Liver (tissue), 9 donors: ENCODE data around the gene TNNT3. TPM values are rescaled to one million over a fixed set of nuclear protein-coding genes. Genes with fewer than 3 reads are reported as not detected.

ENCODE experiments used
- DNase-seq: peaks from one replicate; pipeline ENCODE4 v3.0.0-alpha.2; 2017; ENCODE audit warnings: low spot score
- H3K27ac ChIP-seq, 2 donors: one replicate each; pipeline ENCODE4 v1.7.0; 2013; ENCODE audit warnings: inconsistent platforms in 2 of 2, low read length in 2 of 2, control low read depth in 1 of 2, low read depth in 1 of 2, mild to moderate bottlenecking in 1 of 2
- H3K27me3 ChIP-seq, 4 donors: one replicate each; pipeline versions ENCODE4 v1.6.1 to v1.7.0; 2013; ENCODE audit warnings: low read length in 3 of 4, inconsistent platforms in 1 of 4, mild to moderate bottlenecking in 1 of 4, moderate library complexity in 1 of 4; ENCODE audit not compliant: control insufficient read depth in 4 of 4, insufficient read depth in 4 of 4
- H3K36me3 ChIP-seq, 4 donors: one replicate each; pipeline versions ENCODE4 v1.6.1 to v1.7.0; 2013; ENCODE audit warnings: low read length in 3 of 4, mild to moderate bottlenecking in 3 of 4, low read depth in 1 of 4, moderate library complexity in 1 of 4; ENCODE audit not compliant: control insufficient read depth in 4 of 4, insufficient read depth in 3 of 4
- H3K4me1 ChIP-seq, 4 donors: one replicate each; pipeline versions ENCODE4 v1.6.1 to v1.7.0; 2013; ENCODE audit warnings: low read length in 3 of 4, mild to moderate bottlenecking in 3 of 4, moderate library complexity in 1 of 4; ENCODE audit not compliant: control insufficient read depth in 4 of 4, insufficient read depth in 4 of 4
- H3K4me3 ChIP-seq, 3 donors: one replicate each; pipeline versions ENCODE4 v1.6.1 to v1.7.0; 2013; ENCODE audit warnings: low read length in 3 of 3, control low read depth in 1 of 3, low read depth in 1 of 3, mild to moderate bottlenecking in 1 of 3
- H3K9ac ChIP-seq, 2 donors: one replicate each; pipeline ENCODE4 v1.7.0; 2013; ENCODE audit warnings: low read length in 2 of 2, mild to moderate bottlenecking in 2 of 2, moderate library complexity in 2 of 2, control low read depth in 1 of 2, low read depth in 1 of 2
- H3K9me3 ChIP-seq, 4 donors: one replicate each; pipeline versions ENCODE4 v1.6.1 to v1.7.0; 2013; ENCODE audit warnings: low read length in 3 of 4; ENCODE audit not compliant: control insufficient read depth in 4 of 4
- EGR1 ChIP-seq, 2 donors: IDR thresholded peaks; 2 replicates each; pipeline ENCODE4 v1.6.1; 2016 to 2018; ENCODE audit warnings: antibody characterized with exemption in 2 of 2, low read depth in 2 of 2
- FOXA1 ChIP-seq: IDR thresholded peaks from 2 replicates; pipeline ENCODE4 v1.6.1; 2016; ENCODE audit warnings: antibody characterized with exemption
- FOXA2 ChIP-seq: IDR thresholded peaks from 2 replicates; pipeline ENCODE4 v1.6.1; 2016; ENCODE audit warnings: antibody characterized with exemption
- GABPA ChIP-seq, 2 donors: IDR thresholded peaks in 1 of 2; conservative IDR thresholded peaks in 1 of 2; 2 replicates each; pipeline ENCODE4 v1.6.1; 2016; ENCODE audit warnings: antibody characterized with exemption in 2 of 2, mild to moderate bottlenecking in 1 of 2, moderate library complexity in 1 of 2
- HNF4A ChIP-seq, 2 donors: conservative IDR thresholded peaks; 2 replicates each; pipeline ENCODE4 v1.6.1; 2016; ENCODE audit warnings: antibody characterized with exemption in 2 of 2, mild to moderate bottlenecking in 2 of 2
- RAD21 ChIP-seq, 2 donors: IDR thresholded peaks; 2 replicates each; pipeline ENCODE4 v1.6.1; 2016; ENCODE audit warnings: antibody characterized with exemption in 2 of 2, mild to moderate bottlenecking in 2 of 2
- RXRA ChIP-seq, 2 donors: IDR thresholded peaks; 2 replicates each; pipeline ENCODE4 v1.6.1; 2017 to 2018; ENCODE audit warnings: antibody characterized with exemption in 2 of 2, mild to moderate bottlenecking in 1 of 2
- SP1 ChIP-seq: IDR thresholded peaks from 2 replicates; pipeline ENCODE4 v1.6.1; 2018; ENCODE audit warnings: antibody characterized with exemption, mild to moderate bottlenecking
- TAF1 ChIP-seq: conservative IDR thresholded peaks from 2 replicates; pipeline ENCODE4 v1.6.1; 2016; ENCODE audit warnings: antibody characterized with exemption, mild to moderate bottlenecking
- YY1 ChIP-seq: IDR thresholded peaks from 2 replicates; pipeline ENCODE4 v1.6.1; 2016; ENCODE audit warnings: antibody characterized with exemption, mild to moderate bottlenecking
- WGBS: extraction: QIAGEN DNeasy Blood & Tissue Kit; methylation state at CpG from one replicate; pipeline ENCODE4 v1.1.7; 2013; 5-methylcytosine and 5-hydroxymethylcytosine counted together
- polyA plus RNA-seq, 2 donors: library from polyadenylated mRNA; stranded (reverse) in 1 of 2; unstranded in 1 of 2; fragments of 200-250 nt in 1 of 2; fragments of >200 nt in 1 of 2; fragmentation: Nextera tagmentation in 1 of 2; extraction: Ambion mirVana in 1 of 2; gene quantifications; one replicate each; pipeline versions ENCODE4 v1.2.1 to v1.2.3, GENCODE V29; 2013 to 2015
- total RNA-seq, 2 donors: library from RNA; depleted of rRNA; stranded (reverse); fragments of >200 nt; gene quantifications; one replicate each; pipeline ENCODE4 v1.2.3, GENCODE V29; 2014
- TF ChIP-seq, protein P1 (sequence below): IDR thresholded peaks from 2 replicates; pipeline ENCODE4 v1.6.1; 2016; ENCODE audit warnings: antibody characterized with exemption
- TF ChIP-seq, protein P2 (sequence below): IDR thresholded peaks from 2 replicates; pipeline ENCODE4 v1.6.1; 2016; ENCODE audit warnings: antibody characterized with exemption, mild to moderate bottlenecking
- TF ChIP-seq, protein P3 (sequence below): fragments of 150-350 bp; IDR thresholded peaks from 2 replicates; pipeline ENCODE4 v1.5.1; 2017; ENCODE audit warnings: improper control_type of control experiment, low read depth, low read length; ENCODE audit not compliant: missing input control
- donor health status: healthy.
- donor health status: healthy.
- donor health status: healthy.
- donor health status: healthy.
- donor health status: healthy.

Gene TNNT3
- total and polyA plus RNA-seq, 4 donors, result 0.06 to 0.14 TPM; not detected in 2

DNA sequence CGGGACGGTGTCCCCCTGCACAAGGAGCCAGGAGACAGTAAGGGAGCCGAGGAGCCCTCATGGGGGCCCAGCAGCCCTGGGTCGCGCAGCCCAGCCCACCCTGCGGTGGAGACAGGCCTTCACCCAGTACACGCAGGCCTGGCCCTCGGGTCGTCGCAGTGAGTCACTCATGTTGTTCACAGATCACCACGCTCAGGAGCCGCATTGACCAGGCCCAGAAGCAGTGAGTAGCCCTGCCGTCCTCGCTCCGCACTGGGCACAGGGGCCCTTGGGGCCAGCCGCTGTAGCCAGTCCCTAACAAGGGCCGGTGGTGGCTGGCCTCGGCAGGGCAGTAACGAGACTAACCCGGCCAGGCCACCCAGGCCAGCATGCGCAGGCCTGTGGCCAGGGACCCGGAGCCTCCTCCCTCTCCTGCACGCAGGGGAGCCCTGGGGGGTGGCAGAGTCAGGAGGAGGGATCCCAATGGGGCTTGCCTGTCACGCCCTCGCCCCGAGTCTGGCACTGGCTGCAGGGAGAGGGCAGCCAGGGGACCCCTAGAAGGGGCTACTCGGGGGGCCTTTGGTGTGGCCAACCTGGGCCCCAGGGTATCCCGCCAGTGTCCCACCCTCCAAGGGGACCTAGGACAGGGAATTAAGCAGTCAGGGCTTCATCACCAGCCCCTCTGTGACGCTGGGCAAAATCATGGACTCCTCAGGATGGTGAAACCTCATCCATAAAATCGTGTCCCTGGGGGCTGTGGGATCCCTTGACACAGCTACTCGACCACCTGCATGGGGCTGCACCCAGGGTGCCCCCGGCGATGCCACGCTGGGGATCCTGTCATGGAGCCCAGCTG, 17.5 kb downstream of the TNNT3 start:
- Histone ChIP-seq H3K27me3 (no peaks in the 10 kb centered on the region), H3K36me3 (no peaks in the 10 kb centered on the region), H3K4me3 (no peak overlapping the region), H3K4me1 (no peaks in the 10 kb centered on the region), H3K9ac (no peak overlapping the region), H3K9me3 (no peaks in the 10 kb centered on the region), H3K27ac (no peak overlapping the region)
- no peak for DNase-seq
- TF ChIP-seq, protein P1, sequence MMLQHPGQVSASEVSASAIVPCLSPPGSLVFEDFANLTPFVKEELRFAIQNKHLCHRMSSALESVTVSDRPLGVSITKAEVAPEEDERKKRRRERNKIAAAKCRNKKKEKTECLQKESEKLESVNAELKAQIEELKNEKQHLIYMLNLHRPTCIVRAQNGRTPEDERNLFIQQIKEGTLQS, result no peak
- no peak for TF ChIP-seq FOXA1
- no peak for TF ChIP-seq YY1
- no peak for TF ChIP-seq GABPA (IDR thresholded peaks at IDR 0.05 in 1 of 2, conservative IDR thresholded peaks at IDR 0.05 in 1 of 2)
- TF ChIP-seq RXRA (IDR thresholded peaks at IDR 0.05), result no peak
- TF ChIP-seq EGR1 (IDR thresholded peaks at IDR 0.05; ENCODE audit: low read depth in 2 of 2), result no peak
- 94% methylated on average over 34 of the region's 34 CpGs for WGBS

DNA sequence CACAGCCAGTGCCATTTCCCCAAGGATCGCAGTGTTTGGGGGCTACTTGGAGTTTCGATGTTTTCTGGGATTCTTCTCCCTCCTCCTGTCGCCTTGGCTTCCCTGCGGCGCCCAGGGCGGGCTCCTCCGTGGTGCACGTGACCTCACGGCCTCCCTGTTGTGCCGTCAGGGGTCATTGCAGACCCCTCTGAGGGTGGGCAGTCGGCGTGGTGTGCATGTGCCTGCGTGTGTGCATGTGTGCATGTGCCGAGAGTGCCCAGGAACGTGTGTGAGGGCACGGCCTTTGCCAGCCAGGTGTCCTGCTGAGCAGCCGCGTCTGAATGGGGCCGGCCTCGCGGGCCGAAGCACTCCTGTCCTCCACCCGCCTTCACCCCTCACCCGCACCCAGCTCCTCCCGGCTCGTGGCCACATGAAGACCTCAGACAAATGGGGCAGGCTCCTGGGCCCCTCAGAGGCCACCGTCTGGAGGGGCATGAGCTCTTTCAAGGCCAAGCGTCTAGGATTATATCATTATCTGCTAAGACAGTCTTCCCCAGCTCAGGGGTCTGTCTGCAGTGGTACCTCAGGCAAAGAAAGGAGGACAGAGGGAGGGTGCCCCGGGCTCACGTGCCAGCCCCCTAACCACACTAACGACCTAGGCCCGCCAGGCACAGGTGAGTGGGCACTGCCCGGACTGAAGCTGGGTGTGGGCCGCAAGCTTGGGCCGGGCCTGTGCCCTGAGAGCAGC, 18.3 kb downstream of the TNNT3 start:
- Histone ChIP-seq H3K36me3 (no peaks in the 10 kb centered on the region), H3K27me3 (no peaks in the 10 kb centered on the region), H3K27ac (no peak overlapping the region), H3K9me3 (no peaks in the 10 kb centered on the region), H3K4me1 (no peaks in the 10 kb centered on the region), H3K4me3 (no peak overlapping the region), H3K9ac (no peak overlapping the region)
- TF ChIP-seq TAF1, result no peak
- TF ChIP-seq EGR1 (IDR thresholded peaks at IDR 0.05; ENCODE audit: low read depth in 2 of 2), result no peak
- TF ChIP-seq, protein P1, result no peak
- TF ChIP-seq, protein P2, sequence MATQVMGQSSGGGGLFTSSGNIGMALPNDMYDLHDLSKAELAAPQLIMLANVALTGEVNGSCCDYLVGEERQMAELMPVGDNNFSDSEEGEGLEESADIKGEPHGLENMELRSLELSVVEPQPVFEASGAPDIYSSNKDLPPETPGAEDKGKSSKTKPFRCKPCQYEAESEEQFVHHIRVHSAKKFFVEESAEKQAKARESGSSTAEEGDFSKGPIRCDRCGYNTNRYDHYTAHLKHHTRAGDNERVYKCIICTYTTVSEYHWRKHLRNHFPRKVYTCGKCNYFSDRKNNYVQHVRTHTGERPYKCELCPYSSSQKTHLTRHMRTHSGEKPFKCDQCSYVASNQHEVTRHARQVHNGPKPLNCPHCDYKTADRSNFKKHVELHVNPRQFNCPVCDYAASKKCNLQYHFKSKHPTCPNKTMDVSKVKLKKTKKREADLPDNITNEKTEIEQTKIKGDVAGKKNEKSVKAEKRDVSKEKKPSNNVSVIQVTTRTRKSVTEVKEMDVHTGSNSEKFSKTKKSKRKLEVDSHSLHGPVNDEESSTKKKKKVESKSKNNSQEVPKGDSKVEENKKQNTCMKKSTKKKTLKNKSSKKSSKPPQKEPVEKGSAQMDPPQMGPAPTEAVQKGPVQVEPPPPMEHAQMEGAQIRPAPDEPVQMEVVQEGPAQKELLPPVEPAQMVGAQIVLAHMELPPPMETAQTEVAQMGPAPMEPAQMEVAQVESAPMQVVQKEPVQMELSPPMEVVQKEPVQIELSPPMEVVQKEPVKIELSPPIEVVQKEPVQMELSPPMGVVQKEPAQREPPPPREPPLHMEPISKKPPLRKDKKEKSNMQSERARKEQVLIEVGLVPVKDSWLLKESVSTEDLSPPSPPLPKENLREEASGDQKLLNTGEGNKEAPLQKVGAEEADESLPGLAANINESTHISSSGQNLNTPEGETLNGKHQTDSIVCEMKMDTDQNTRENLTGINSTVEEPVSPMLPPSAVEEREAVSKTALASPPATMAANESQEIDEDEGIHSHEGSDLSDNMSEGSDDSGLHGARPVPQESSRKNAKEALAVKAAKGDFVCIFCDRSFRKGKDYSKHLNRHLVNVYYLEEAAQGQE, result no peak
- no peak for TF ChIP-seq YY1
- TF ChIP-seq FOXA2, result no peak
- TF ChIP-seq, protein P3, sequence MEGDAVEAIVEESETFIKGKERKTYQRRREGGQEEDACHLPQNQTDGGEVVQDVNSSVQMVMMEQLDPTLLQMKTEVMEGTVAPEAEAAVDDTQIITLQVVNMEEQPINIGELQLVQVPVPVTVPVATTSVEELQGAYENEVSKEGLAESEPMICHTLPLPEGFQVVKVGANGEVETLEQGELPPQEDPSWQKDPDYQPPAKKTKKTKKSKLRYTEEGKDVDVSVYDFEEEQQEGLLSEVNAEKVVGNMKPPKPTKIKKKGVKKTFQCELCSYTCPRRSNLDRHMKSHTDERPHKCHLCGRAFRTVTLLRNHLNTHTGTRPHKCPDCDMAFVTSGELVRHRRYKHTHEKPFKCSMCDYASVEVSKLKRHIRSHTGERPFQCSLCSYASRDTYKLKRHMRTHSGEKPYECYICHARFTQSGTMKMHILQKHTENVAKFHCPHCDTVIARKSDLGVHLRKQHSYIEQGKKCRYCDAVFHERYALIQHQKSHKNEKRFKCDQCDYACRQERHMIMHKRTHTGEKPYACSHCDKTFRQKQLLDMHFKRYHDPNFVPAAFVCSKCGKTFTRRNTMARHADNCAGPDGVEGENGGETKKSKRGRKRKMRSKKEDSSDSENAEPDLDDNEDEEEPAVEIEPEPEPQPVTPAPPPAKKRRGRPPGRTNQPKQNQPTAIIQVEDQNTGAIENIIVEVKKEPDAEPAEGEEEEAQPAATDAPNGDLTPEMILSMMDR, result no peak
- no peak for TF ChIP-seq RAD21 (IDR thresholded peaks at IDR 0.05)
- TF ChIP-seq SP1, result no peak
- no peak for TF ChIP-seq HNF4A (conservative IDR thresholded peaks at IDR 0.05)
- 88% methylated on average over 35 of the region's 35 CpGs for WGBS
- DNase-seq, result no peak
